DOHH2 (cell line): Measurements from ENCODE around the gene S1PR1.

Source experiments
- H3F3A ChIP-seq: fragments of 200-600 bp; sonication (generic), shearing (Covaris generic); 2 replicates; pipeline ENCODE4 v1.6.0; 2016; ENCODE audit warnings: antibody characterized with exemption, mild to moderate bottlenecking; ENCODE audit not compliant: control insufficient read depth, insufficient read depth
- H3K27ac ChIP-seq: fragments of 200-600 bp; sonication (generic); 2 replicates; pipeline ENCODE4 v1.5.1; 2014; ENCODE audit warnings: low read depth, mild to moderate bottlenecking, low read length, moderate library complexity
- H3K27me3 ChIP-seq: fragments of 200-600 bp; sonication (generic); 2 replicates; pipeline ENCODE4 v1.6.1; 2014; ENCODE audit warnings: mild to moderate bottlenecking, low read length, mixed read lengths; ENCODE audit not compliant: control insufficient read depth
- H3K36me3 ChIP-seq: fragments of 200-600 bp; sonication (generic); 2 replicates; pipeline ENCODE4 v1.6.1; 2014; ENCODE audit warnings: mild to moderate bottlenecking, low read length, moderate library complexity, mixed read lengths; ENCODE audit not compliant: control insufficient read depth
- H3K4me1 ChIP-seq: fragments of 200-600 bp; sonication (generic); 2 replicates; pipeline ENCODE4 v1.6.1; 2014; ENCODE audit warnings: mild to moderate bottlenecking, low read length, mixed read lengths; ENCODE audit not compliant: control insufficient read depth
- H3K4me2 ChIP-seq: fragments of 200-600 bp; sonication (generic); 2 replicates; pipeline ENCODE4 v1.6.0; 2014; ENCODE audit warnings: mild to moderate bottlenecking, low read length, moderate library complexity
- H3K4me3 ChIP-seq: fragments of 200-600 bp; sonication (generic); 2 replicates; pipeline ENCODE4 v1.5.1; 2014; ENCODE audit warnings: mild to moderate bottlenecking, low read length, mixed read lengths
- H3K79me2 ChIP-seq: fragments of 200-600 bp; sonication (generic); 2 replicates; pipeline ENCODE4 v1.6.1; 2014; ENCODE audit warnings: mild to moderate bottlenecking, low read length, mixed read lengths; ENCODE audit not compliant: control insufficient read depth
- H3K9me2 ChIP-seq: fragments of 200-600 bp; sonication (generic); replicated peaks from 2 replicates; pipeline ENCODE4 v1.6.1; 2014; ENCODE audit warnings: mild to moderate bottlenecking, low read length, mixed read lengths; ENCODE audit not compliant: control insufficient read depth
- H3K9me3 ChIP-seq: fragments of 200-600 bp; sonication (generic); 2 replicates; pipeline ENCODE4 v1.6.1; 2014; ENCODE audit warnings: antibody characterized with exemption, low read length, mixed read lengths; ENCODE audit not compliant: control insufficient read depth, insufficient read depth
- H4K20me1 ChIP-seq: fragments of 200-600 bp; sonication (generic); 2 replicates; pipeline ENCODE4 v1.6.0; 2014; ENCODE audit warnings: low read depth, mild to moderate bottlenecking, antibody characterized with exemption, low read length, moderate library complexity; ENCODE audit not compliant: control insufficient read depth, insufficient read depth
- CTCF ChIP-seq: fragments of 200-600 bp; sonication (generic); IDR thresholded peaks from one replicate; pipeline ENCODE4 v1.5.1; 2014; ENCODE audit warnings: antibody characterized with exemption, mild to moderate bottlenecking, low read depth, low read length; ENCODE audit not compliant: poor library complexity, severe bottlenecking
- EZH2phosphoT487 ChIP-seq: fragments of 200-600 bp; sonication (generic); IDR thresholded peaks from 2 replicates; pipeline ENCODE4 v1.6.1; 2017; ENCODE audit warnings: borderline replicate concordance, mild to moderate bottlenecking, antibody characterized with exemption, low read length, moderate library complexity, mixed read lengths

S1PR1 gene

GRCh38 chr1:101242324-101243050 is 5.7 kb downstream of the S1PR1 start:
- Histone ChIP-seq H3K9me2 (no peaks in the 10 kb centered on the region), H3K79me2 (no peaks in the 10 kb centered on the region), H3K4me2 (no peak overlapping the region), H3K27ac (no peak overlapping the region), H4K20me1 (no peaks in the 10 kb centered on the region), H3K27me3 (peaks cover 2% of the 10 kb centered on the region), H3F3A (peaks cover 13% of the 10 kb centered on the region), H3K4me1 (peaks cover 67% of the 10 kb centered on the region), H3K4me3 (no peak overlapping the region), H3K9me3 (no peaks in the 10 kb centered on the region), H3K36me3 (no peaks in the 10 kb centered on the region)
- TF ChIP-seq EZH2phosphoT487 (no peak), CTCF (no peak)

GRCh38 chr1:101243751-101244150 is 6.9 kb downstream of the S1PR1 start:
- no peak for TF ChIP-seq CTCF
- no peak for TF ChIP-seq EZH2phosphoT487
- Histone ChIP-seq H3K27ac (no peak overlapping the region), H4K20me1 (no peaks in the 10 kb centered on the region), H3K4me3 (no peak overlapping the region), H3K9me3 (no peaks in the 10 kb centered on the region), H3K9me2 (no peaks in the 10 kb centered on the region), H3K4me2 (no peak overlapping the region), H3K79me2 (no peaks in the 10 kb centered on the region), H3K4me1 (peaks cover 68% of the 10 kb centered on the region), H3K36me3 (no peaks in the 10 kb centered on the region), H3K27me3 (no peaks in the 10 kb centered on the region), H3F3A (peaks cover 19% of the 10 kb centered on the region)

- no peaks in the 10 kb centered on the region for H3K36me3 ChIP-seq
- TF ChIP-seq EZH2phosphoT487: no peak
- TF ChIP-seq CTCF: no peak
- H4K20me1 ChIP-seq: no peaks in the 10 kb centered on the region
- H3K79me2 ChIP-seq: no peaks in the 10 kb centered on the region
- H3K4me2 ChIP-seq: 0 out of 2 replicates have a peak overlapping the region, but pooled peaks have one; percentile 70
- H3K4me3 ChIP-seq: no peak overlapping the region
- H3K9me2 ChIP-seq: no peaks in the 10 kb centered on the region
- no peak overlapping the region for H3K27ac ChIP-seq
- H3K27me3 ChIP-seq: no peaks in the 10 kb centered on the region
- peaks cover 73% of the 10 kb centered on the region for H3K4me1 ChIP-seq
- H3K9me3 ChIP-seq: no peaks in the 10 kb centered on the region
- H3F3A ChIP-seq: peaks cover 19% of the 10 kb centered on the region
Measured at GRCh38 chr1:101244842-101245241, 8.0 kb downstream of the S1PR1 start.
